ENCODE data around the gene PCSK5.
A peak's percentile ranks its signal among the peaks of the same experiment; 100 is the strongest.

The PCSK5 gene

GRCh38 chr9:76245518-76245917 lies 355.0 kb downstream of the PCSK5 start:
- ChIA-PET CTCF (no interaction called here), POLR2A (ENCODE audit: low non-redundant PET) (no interaction called here)
- TF ChIP-seq CTCF (conservative IDR thresholded peaks at IDR 0.05; ENCODE audit: low read depth) = no peak
- DNase-seq (ENCODE audit: low spot score) = no peak
- H3K27ac ChIP-seq = no peak overlapping the region

- DNase-seq (ENCODE audit: low spot score) = no peak
- CTCF ChIA-PET = no interaction called here
- POLR2A ChIA-PET (ENCODE audit: low non-redundant PET) = no interaction called here
- no peak for TF ChIP-seq CTCF (conservative IDR thresholded peaks at IDR 0.05; ENCODE audit: low read depth)
- H3K27ac ChIP-seq = no peak overlapping the region
Measured at GRCh38 chr9:76246680-76247079, 356.2 kb downstream of the PCSK5 start.

GRCh38 chr9:76247426-76247825 lies 357.0 kb downstream of the PCSK5 start:
- POLR2A ChIA-PET (ENCODE audit: low non-redundant PET) = no interaction called here
- H3K27ac ChIP-seq = no peak overlapping the region
- TF ChIP-seq CTCF (conservative IDR thresholded peaks at IDR 0.05; ENCODE audit: low read depth) = no peak
- DNase-seq (ENCODE audit: low spot score) = no peak
- CTCF ChIA-PET = no interaction called here

- ChIA-PET POLR2A (ENCODE audit: low non-redundant PET) (no interaction called here), CTCF (no interaction called here)
- H3K27ac ChIP-seq = no peak overlapping the region
- TF ChIP-seq CTCF (conservative IDR thresholded peaks at IDR 0.05; ENCODE audit: low read depth) = no peak
- DNase-seq (ENCODE audit: low spot score) = no peak
Measured at GRCh38 chr9:76249309-76249708, 358.8 kb downstream of the PCSK5 start.

- TF ChIP-seq CTCF (conservative IDR thresholded peaks at IDR 0.05; ENCODE audit: low read depth) = no peak
- ChIA-PET POLR2A (ENCODE audit: low non-redundant PET) (interaction anchor here (0.8 kb wide), 1 partner anchor 11 kb away, joined by 3 read pairs; no protein-coding TSS in a partner anchor), CTCF (interaction anchor here (0.6 kb wide), 1 partner anchor 801 kb away, joined by 4 read pairs; no protein-coding TSS in a partner anchor)
- H3K27ac ChIP-seq = no peak overlapping the region
- DNase-seq (ENCODE audit: low spot score) = peak; percentile 45
Measured at GRCh38 chr9:76255781-76256455, 365.4 kb downstream of the PCSK5 start.

- H3K27ac ChIP-seq = no peak overlapping the region
- ChIA-PET CTCF (no interaction called here), POLR2A (ENCODE audit: low non-redundant PET) (no interaction called here)
- no peak for DNase-seq (ENCODE audit: low spot score)
- TF ChIP-seq CTCF (conservative IDR thresholded peaks at IDR 0.05; ENCODE audit: low read depth) = no peak
Measured at GRCh38 chr9:76257311-76257710, 366.8 kb downstream of the PCSK5 start.
